ENCODE results near the gene ENO1.

DNA sequence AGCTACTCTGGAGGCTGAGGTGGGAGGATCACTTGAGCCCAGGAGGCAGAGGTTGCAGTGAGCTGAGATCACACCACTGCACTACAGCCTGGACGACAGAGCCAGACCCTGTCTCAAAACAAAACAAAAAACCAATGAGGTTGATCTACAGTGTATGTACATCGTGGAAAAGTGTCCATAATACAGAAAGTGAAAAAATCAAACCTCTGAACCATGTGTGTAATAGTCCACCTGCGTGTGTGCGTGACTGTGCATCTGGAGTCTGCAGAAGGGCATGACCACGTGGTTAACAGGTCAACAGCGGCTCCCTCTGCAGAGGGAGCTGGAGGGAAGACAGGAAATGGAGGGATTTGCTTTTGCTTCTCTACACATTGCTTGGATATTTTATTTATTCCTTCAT lies 32.4 kb upstream of the ENO1 start:
- TF ChIP-seq, protein P1, sequence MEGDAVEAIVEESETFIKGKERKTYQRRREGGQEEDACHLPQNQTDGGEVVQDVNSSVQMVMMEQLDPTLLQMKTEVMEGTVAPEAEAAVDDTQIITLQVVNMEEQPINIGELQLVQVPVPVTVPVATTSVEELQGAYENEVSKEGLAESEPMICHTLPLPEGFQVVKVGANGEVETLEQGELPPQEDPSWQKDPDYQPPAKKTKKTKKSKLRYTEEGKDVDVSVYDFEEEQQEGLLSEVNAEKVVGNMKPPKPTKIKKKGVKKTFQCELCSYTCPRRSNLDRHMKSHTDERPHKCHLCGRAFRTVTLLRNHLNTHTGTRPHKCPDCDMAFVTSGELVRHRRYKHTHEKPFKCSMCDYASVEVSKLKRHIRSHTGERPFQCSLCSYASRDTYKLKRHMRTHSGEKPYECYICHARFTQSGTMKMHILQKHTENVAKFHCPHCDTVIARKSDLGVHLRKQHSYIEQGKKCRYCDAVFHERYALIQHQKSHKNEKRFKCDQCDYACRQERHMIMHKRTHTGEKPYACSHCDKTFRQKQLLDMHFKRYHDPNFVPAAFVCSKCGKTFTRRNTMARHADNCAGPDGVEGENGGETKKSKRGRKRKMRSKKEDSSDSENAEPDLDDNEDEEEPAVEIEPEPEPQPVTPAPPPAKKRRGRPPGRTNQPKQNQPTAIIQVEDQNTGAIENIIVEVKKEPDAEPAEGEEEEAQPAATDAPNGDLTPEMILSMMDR (conservative IDR thresholded peaks at IDR 0.05; ENCODE audit: low read depth, low read length), result no peak
- TF ChIP-seq RCOR1 (IDR thresholded peaks at IDR 0.05; ENCODE audit: insufficient replicate concordance, low read length) (no peak), MAFK (IDR thresholded peaks at IDR 0.05; ENCODE audit: low read depth, low read length) (no peak), POLR2A (IDR thresholded peaks at IDR 0.05; ENCODE audit: low read depth, low read length) (no peak)
